MCF 10A (cell line): ENCODE results near the gene RRM1. TPM values are rescaled to one million over a fixed set of nuclear protein-coding genes. Genes with fewer than 3 reads are reported as not detected.

ENCODE experiments used
- BruUV-seq: library from RNA; stranded (reverse); fragments of 400-500 nt; replicated peaks from 2 replicates; lab custom pipeline; 2021; lab: Mats Ljungman, UMichigan
- CTCF ChIA-PET: fragments of 300-600 bp; sonication (Branson Sonifier 250); formaldehyde crosslinking; extraction: SDS; loops from one replicate; lab custom pipeline; 2021; ENCODE audit warnings: antibody characterized with exemption, inconsistent platforms; lab: Yijun Ruan, JAX
- POLR2A ChIA-PET: fragments of 300-600, 350-650 bp; sonication (Branson Sonifier 250); formaldehyde crosslinking; extraction: SDS; loops from one replicate; lab custom pipeline; 2020; ENCODE audit warnings: antibody characterized with exemption, inconsistent platforms; lab: Yijun Ruan, JAX
- DNase-seq: peaks from one replicate; pipeline ENCODE4 v3.0.0-alpha.2; 2018; ENCODE audit not compliant: unreplicated experiment
- H3K27ac Mint-ChIP-seq: one replicate; pipeline ENCODE4 v1.8.0; 2022; ENCODE audit warnings: mild to moderate bottlenecking, low read depth, mixed read lengths; ENCODE audit not compliant: unreplicated experiment
- H3K27me3 Mint-ChIP-seq: one replicate; pipeline ENCODE4 v1.8.0; 2022; ENCODE audit warnings: mixed read lengths; ENCODE audit not compliant: insufficient read depth, unreplicated experiment
- H3K36me3 Mint-ChIP-seq: one replicate; pipeline ENCODE4 v1.8.0; 2022; ENCODE audit warnings: mild to moderate bottlenecking, moderate library complexity, mixed read lengths; ENCODE audit not compliant: insufficient read depth, unreplicated experiment
- H3K4me1 Mint-ChIP-seq: one replicate; pipeline ENCODE4 v1.8.0; 2022; ENCODE audit warnings: mixed read lengths; ENCODE audit not compliant: insufficient read depth, unreplicated experiment
- H3K4me3 Mint-ChIP-seq: one replicate; pipeline ENCODE4 v1.8.0; 2022; ENCODE audit warnings: mild to moderate bottlenecking, moderate library complexity, mixed read lengths; ENCODE audit not compliant: unreplicated experiment
- H3K9me3 Mint-ChIP-seq: one replicate; pipeline ENCODE4 v1.8.0; 2022; ENCODE audit warnings: mixed read lengths; ENCODE audit not compliant: unreplicated experiment
- CTCF ChIP-seq: fragments of 200-600 bp; IDR thresholded peaks from one replicate; pipeline ENCODE4 v1.8.0; 2022; ENCODE audit warnings: antibody characterized with exemption, mild to moderate bottlenecking; ENCODE audit not compliant: unreplicated experiment
- intact Hi-C: fragments of 100-400 bp; cut with micrococcal nuclease; formaldehyde crosslinking; loops from 2 replicates; pipeline ENCODE4 v1.14.1; 2022
- total RNA-seq: library from RNA; stranded (reverse); gene quantifications from 2 replicates; pipeline ENCODE4 v1.2.3, GENCODE V29; 2022

The RRM1 gene
- total RNA-seq, 1 experiment from 2014 or later: 86.1 TPM

DNA sequence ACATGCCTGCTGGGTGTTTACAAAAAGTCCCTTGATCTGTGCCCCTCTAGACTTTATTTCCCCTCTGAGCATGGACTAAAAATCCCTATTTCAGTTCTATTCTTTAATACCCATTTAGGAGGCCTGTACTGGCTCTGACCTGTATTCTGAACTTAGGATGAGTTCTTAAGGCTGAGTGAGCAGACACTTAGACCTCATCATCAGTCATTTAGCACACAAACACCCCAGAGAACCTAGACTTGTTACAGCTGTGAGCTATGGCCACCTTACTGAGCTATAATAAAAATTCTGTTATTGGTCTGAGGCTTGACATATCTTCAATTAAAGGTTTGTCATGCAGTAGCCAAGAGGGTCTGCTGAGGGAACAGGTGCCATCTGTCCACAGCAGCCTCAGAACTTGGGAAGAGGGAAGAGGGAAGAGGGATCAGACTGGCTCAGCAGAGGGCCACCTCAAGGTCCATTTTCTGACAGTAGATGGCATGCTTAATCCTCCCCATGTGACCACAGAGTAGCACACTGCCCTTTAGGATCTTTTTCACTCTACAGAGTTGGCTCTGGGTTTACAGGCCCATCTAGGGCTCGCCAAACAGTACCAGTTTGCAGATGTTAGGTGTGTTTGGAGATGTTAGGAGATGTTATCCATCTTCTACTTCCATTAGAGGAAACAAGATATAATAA, 30.2 kb upstream of the RRM1 start:
- Mint-ChIP-seq H3K4me3 (no peak overlapping the region), H3K27ac (no peak overlapping the region), H3K27me3 (no peaks in the 10 kb centered on the region), H3K4me1 (no peaks in the 10 kb centered on the region), H3K9me3 (no peaks in the 10 kb centered on the region), H3K36me3 (no peaks in the 10 kb centered on the region)
- no peak for DNase-seq
- ChIA-PET POLR2A (interaction anchor here (1.2 kb wide), 1 partner anchor 36 kb away, joined by 3 read pairs; no protein-coding TSS in a partner anchor), CTCF (interaction anchor here (0.5 to 15.6 kb wide), 8 partner anchors 8 to 218 kb away, joined by 3 to 1105 read pairs (median 4); partner anchors contain the start of genes RHOG and STIM1)
- no TSS peak for BruUV-seq
- no peak for TF ChIP-seq CTCF
- intact Hi-C loops: no loop called here

DNA sequence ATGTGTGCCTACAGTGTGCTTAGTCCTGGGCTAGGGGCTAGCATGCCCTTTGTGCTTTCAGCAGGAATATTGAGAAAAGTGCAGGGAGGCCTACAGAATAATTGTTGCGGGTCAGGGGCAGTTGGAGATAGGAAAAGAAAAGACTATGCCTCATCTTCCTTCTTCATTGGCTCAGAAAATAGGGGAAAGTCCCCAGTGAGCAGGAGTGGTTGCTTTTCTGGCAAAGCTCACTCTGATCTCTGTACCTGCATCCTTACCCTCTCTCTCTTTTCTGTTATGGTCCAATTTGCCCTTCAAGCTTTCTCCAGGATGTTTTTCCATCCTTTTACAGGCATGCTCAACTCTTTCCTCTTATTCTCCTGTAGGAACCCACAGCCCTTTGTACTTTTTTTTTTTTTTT, 29.5 kb upstream of the RRM1 start:
- no peaks in the 10 kb centered on the region for H3K27me3 Mint-ChIP-seq
- ChIA-PET CTCF (interaction anchor here (0.9 to 15.6 kb wide), 4 partner anchors 8 to 219 kb away, joined by 4 to 1105 read pairs (median 18); partner anchors contain the start of genes RHOG and STIM1), POLR2A (no interaction called here)
- H3K9me3 Mint-ChIP-seq: no peaks in the 10 kb centered on the region
- DNase-seq: no peak
- no peaks in the 10 kb centered on the region for H3K4me1 Mint-ChIP-seq
- intact Hi-C loops: no loop called here
- no TSS peak for BruUV-seq
- H3K27ac Mint-ChIP-seq: no peak overlapping the region
- TF ChIP-seq CTCF: no peak
- no peak overlapping the region for H3K4me3 Mint-ChIP-seq
- no peaks in the 10 kb centered on the region for H3K36me3 Mint-ChIP-seq

DNA sequence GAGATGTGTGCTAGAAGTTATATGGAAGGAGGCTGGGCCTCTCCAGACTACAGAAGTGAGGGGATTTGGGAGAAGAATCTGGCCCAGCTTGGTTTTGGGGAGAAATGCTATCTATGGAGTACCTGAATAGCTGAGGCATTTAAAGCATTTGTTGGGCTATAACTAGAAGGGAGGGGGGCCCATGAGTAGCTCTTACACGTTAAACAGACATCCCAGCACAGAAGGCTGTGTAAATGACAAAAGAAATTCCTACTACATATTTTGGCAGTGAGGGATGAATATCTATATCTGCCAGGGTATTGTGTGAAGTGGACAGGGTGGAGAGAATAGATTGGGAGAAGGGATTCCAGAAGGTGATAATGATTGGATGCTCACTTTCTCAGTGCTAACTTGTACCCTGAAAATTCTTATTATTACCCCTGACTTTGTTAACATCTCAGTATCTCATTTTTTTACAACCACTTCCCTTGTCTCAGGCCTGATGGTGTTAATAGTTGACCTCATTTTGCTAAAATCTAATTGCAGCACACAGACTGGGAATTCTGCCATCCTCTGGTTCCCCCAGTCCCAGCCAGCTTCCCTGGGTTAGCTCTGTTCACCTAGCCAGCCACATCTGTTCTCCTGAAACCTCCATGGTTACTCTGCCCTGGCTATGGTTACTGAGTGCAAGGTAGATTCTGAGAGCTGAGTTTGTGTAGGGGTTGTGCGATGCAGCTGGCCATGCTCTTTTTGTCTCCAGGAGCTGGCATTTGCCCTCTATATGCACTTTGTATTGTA, 28.8 kb upstream of the RRM1 start:
- no peak overlapping the region for H3K27ac Mint-ChIP-seq
- no peaks in the 10 kb centered on the region for H3K9me3 Mint-ChIP-seq
- POLR2A ChIA-PET: no interaction called here
- no peaks in the 10 kb centered on the region for H3K4me1 Mint-ChIP-seq
- peaks cover 5% of the 10 kb centered on the region for H3K36me3 Mint-ChIP-seq
- no TSS peak for BruUV-seq
- no peak for DNase-seq
- intact Hi-C loops: no loop called here
- TF ChIP-seq CTCF: no peak
- H3K4me3 Mint-ChIP-seq: no peak overlapping the region
- H3K27me3 Mint-ChIP-seq: no peaks in the 10 kb centered on the region
- CTCF ChIA-PET: interaction anchor here (0.6 to 15.6 kb wide), 5 partner anchors 7 to 219 kb away, joined by 3 to 1105 read pairs (median 5); partner anchors contain the start of genes RHOG and STIM1

DNA sequence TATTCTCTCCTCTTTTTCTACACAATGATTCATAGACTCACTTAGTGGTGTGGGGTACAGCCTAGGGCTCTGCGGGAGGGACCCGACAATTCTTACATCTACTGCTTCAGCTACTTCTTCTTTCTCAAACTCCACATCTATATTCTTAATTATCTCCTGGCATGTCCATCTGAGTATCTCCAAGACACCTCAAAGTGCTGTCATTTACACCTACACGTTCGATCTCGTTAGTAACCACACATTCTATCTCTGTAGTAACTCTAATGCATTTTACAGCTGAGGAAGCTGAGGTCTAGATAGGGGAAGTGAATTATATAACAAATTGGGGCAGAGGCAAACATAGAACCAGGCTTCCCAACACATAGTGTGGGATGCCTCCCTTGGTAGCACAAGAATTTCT, 27.7 kb upstream of the RRM1 start:
- Mint-ChIP-seq H3K27ac (no peak overlapping the region), H3K4me3 (no peak overlapping the region), H3K36me3 (peaks cover 5% of the 10 kb centered on the region), H3K4me1 (no peaks in the 10 kb centered on the region), H3K27me3 (no peaks in the 10 kb centered on the region), H3K9me3 (no peaks in the 10 kb centered on the region)
- intact Hi-C loops: no loop called here
- no peak for TF ChIP-seq CTCF
- no peak for DNase-seq
- ChIA-PET CTCF (interaction anchor here (1.3 to 15.6 kb wide), 2 partner anchors 12 to 220 kb away, joined by 3 to 1105 read pairs; partner anchors contain the start of genes RHOG and STIM1), POLR2A (interaction anchor here (2.5 kb wide), 1 partner anchor 211 kb away, joined by 7 read pairs; the partner anchor contains the start of gene STIM1)
- BruUV-seq: no TSS peak
